SK-N-SH (cell line): ENCODE data around the gene SMG7. TPM values are rescaled to one million over a fixed set of nuclear protein-coding genes. Genes with fewer than 3 reads are reported as not detected.

Experiments
- CTCF ChIA-PET: fragments of 300-600, 350-600 bp; formaldehyde crosslinking; extraction: SDS; loops from one replicate; lab custom pipeline; 2021; lab: Yijun Ruan, JAX
- POLR2A ChIA-PET: fragments of 350-600 bp; sonication (Branson Sonifier 250); formaldehyde crosslinking; extraction: SDS; loops from one replicate; lab custom pipeline; 2020; ENCODE audit warnings: antibody characterized with exemption, inconsistent platforms; lab: Yijun Ruan, JAX
- DNase-seq: peaks from one replicate; pipeline ENCODE4 v3.0.0; 2012
- H2AFZ ChIP-seq: fragments of 200-600 bp; sonication (generic); 2 replicates; pipeline ENCODE4 v1.8.1; 2016; ENCODE audit warnings: antibody characterized with exemption, mild to moderate bottlenecking, low read depth
- H3F3A ChIP-seq: fragments of 200-600 bp; sonication (generic); replicated peaks from 2 replicates; pipeline ENCODE3; 2016; ENCODE audit warnings: antibody characterized with exemption, mild to moderate bottlenecking; ENCODE audit not compliant: insufficient read depth
- H3K27ac ChIP-seq, 2 experiments: fragments of 200-500 bp in 1 of 2; fragments of 200-600 bp in 1 of 2; sonication (Bioruptor generic) in 1 of 2; sonication (generic), shearing (Covaris generic) in 1 of 2; 2 replicates each; pipeline versions ENCODE4 v1.5.1 to v1.6.1; 2014 to 2016; ENCODE audit warnings: low read depth in 2 of 2, inconsistent platforms in 1 of 2, low read length in 1 of 2, mild to moderate bottlenecking in 1 of 2, mixed read lengths in 1 of 2
- H3K27me3 ChIP-seq: fragments of 200-600 bp; sonication (generic), shearing (Covaris generic); 2 replicates; pipeline ENCODE4 v1.6.1; 2016; ENCODE audit warnings: mixed run types; ENCODE audit not compliant: insufficient read depth
- H3K36me3 ChIP-seq, 2 experiments: fragments of 200-500 bp in 1 of 2; fragments of 200-600 bp in 1 of 2; sonication (Bioruptor generic) in 1 of 2; sonication (generic) in 1 of 2; replicated peaks in 1 of 2; 2 replicates each; pipeline versions ENCODE3 to v1.5.1; 2014 to 2016; ENCODE audit warnings: low read length in 1 of 2, mild to moderate bottlenecking in 1 of 2; ENCODE audit not compliant: insufficient read depth in 2 of 2, control insufficient read depth in 1 of 2
- H3K4me1 ChIP-seq, 2 experiments: fragments of 200-500 bp in 1 of 2; fragments of 200-600 bp in 1 of 2; sonication (Bioruptor generic) in 1 of 2; sonication (generic), shearing (Covaris generic) in 1 of 2; 2 replicates each; pipeline versions ENCODE4 v1.5.1 to v1.6.1; 2014 to 2016; ENCODE audit warnings: low read depth in 1 of 2, low read length in 1 of 2, mixed run types in 1 of 2; ENCODE audit not compliant: insufficient read depth in 2 of 2, control insufficient read depth in 1 of 2
- H3K4me2 ChIP-seq: fragments of 200-600 bp; sonication (generic), shearing (Covaris generic); 2 replicates; pipeline ENCODE4 v1.6.1; 2017; ENCODE audit warnings: mixed run types
- H3K4me3 ChIP-seq, 2 experiments: fragments of 200-500 bp in 1 of 2; fragments of 200-600 bp in 1 of 2; sonication (Bioruptor generic) in 1 of 2; sonication (generic), shearing (Covaris generic) in 1 of 2; 2 replicates each; pipeline versions ENCODE4 v1.5.1 to v1.8.1; 2014 to 2016; ENCODE audit warnings: low read depth in 2 of 2, inconsistent platforms in 1 of 2, low read length in 1 of 2, mild to moderate bottlenecking in 1 of 2, mixed read lengths in 1 of 2, moderate library complexity in 1 of 2
- H3K79me2 ChIP-seq: fragments of 200-600 bp; sonication (generic); 2 replicates; pipeline ENCODE4 v1.8.1; 2017; ENCODE audit warnings: mild to moderate bottlenecking; ENCODE audit not compliant: insufficient read depth
- H3K9ac ChIP-seq: fragments of 200-600 bp; sonication (generic); 2 replicates; pipeline ENCODE4 v1.6.1; 2017; ENCODE audit warnings: mixed run types
- H3K9me2 ChIP-seq: fragments of 200-600 bp; sonication (generic); 2 replicates; pipeline ENCODE4 v1.6.1; 2017; ENCODE audit warnings: mixed run types
- H3K9me3 ChIP-seq: fragments of 200-600 bp; sonication (generic); 2 replicates; pipeline ENCODE4 v1.6.1; 2017; ENCODE audit warnings: mixed run types, mild to moderate bottlenecking, moderate library complexity
- H4K20me1 ChIP-seq: fragments of 200-600 bp; sonication (generic); 2 replicates; pipeline ENCODE4 v1.6.1; 2017; ENCODE audit warnings: mild to moderate bottlenecking, mixed run types; ENCODE audit not compliant: insufficient read depth
- CHD2 ChIP-seq: fragments of 150-350 bp; IDR thresholded peaks from 2 replicates; pipeline ENCODE4 v1.6.1; 2018; ENCODE audit warnings: low read length; ENCODE audit not compliant: partially characterized antibody
- EP300 ChIP-seq, 2 experiments: IDR thresholded peaks; 2 replicates each; pipeline versions ENCODE4 v1.4.0 to v1.6.1; 2012; ENCODE audit warnings: borderline replicate concordance in 1 of 2, low read depth in 1 of 2, low read length in 1 of 2
- EZH2phosphoT487 ChIP-seq: fragments of 200-600 bp; sonication (generic); IDR thresholded peaks from 2 replicates; pipeline ENCODE4 v1.6.1; 2017; ENCODE audit warnings: low read depth, mixed run types, mild to moderate bottlenecking, antibody characterized with exemption, moderate library complexity, borderline replicate concordance
- FOSL2 ChIP-seq: IDR thresholded peaks from 2 replicates; pipeline ENCODE4 v1.4.0; 2012; ENCODE audit warnings: low read depth, mild to moderate bottlenecking, moderate library complexity, borderline replicate concordance
- FOXJ3 ChIP-seq: sonication (generic); formaldehyde crosslinking; IDR thresholded peaks from 2 replicates; pipeline ENCODE4 v1.5.1; 2020; ENCODE audit warnings: mild to moderate bottlenecking, missing genetic modification reagents
- GABPA ChIP-seq: IDR thresholded peaks from 2 replicates; pipeline ENCODE4 v1.4.0; 2012; ENCODE audit warnings: low read depth, mild to moderate bottlenecking
- GATA2 ChIP-seq: sonication (generic); formaldehyde crosslinking; IDR thresholded peaks from 2 replicates; pipeline ENCODE4 v1.5.0; 2020; ENCODE audit warnings: mild to moderate bottlenecking, missing genetic modification reagents
- JUND ChIP-seq: IDR thresholded peaks from 2 replicates; pipeline ENCODE4 v1.4.0; 2012
- RAD21 ChIP-seq: IDR thresholded peaks from 2 replicates; pipeline ENCODE4 v1.6.1; 2012; ENCODE audit warnings: mild to moderate bottlenecking, low read length
- RXRA ChIP-seq: IDR thresholded peaks from 2 replicates; pipeline ENCODE4 v1.4.0; 2012; ENCODE audit warnings: low read depth, mild to moderate bottlenecking, borderline replicate concordance
- SIN3A ChIP-seq: IDR thresholded peaks from 2 replicates; pipeline ENCODE4 v1.6.1; 2012; ENCODE audit warnings: low read depth, mild to moderate bottlenecking, low read length, moderate library complexity, borderline replicate concordance
- TCF12 ChIP-seq: IDR thresholded peaks from 2 replicates; pipeline ENCODE4 v1.4.0; 2012
- YY1 ChIP-seq: IDR thresholded peaks from 2 replicates; pipeline ENCODE4 v1.4.0; 2012; ENCODE audit warnings: low read depth, mild to moderate bottlenecking
- WGBS: methylation state at CpG from one replicate; pipeline ENCODE4 v1.1.6; 2017; ENCODE audit warnings: low lambda C conversion rate; 5-methylcytosine and 5-hydroxymethylcytosine counted together
- polyA plus RNA-seq, 3 experiments: library from polyadenylated mRNA; depleted of rRNA; stranded (reverse); fragments of >200 nt; gene quantifications; 2 replicates each; pipeline ENCODE4 v1.2.3, GENCODE V29; 2012
- TF ChIP-seq, protein P1 (sequence below): IDR thresholded peaks from 2 replicates; pipeline ENCODE4 v1.4.0; 2012; ENCODE audit warnings: low read depth, borderline replicate concordance

SMG7 gene
- polyA plus RNA-seq, 1 of the 3 experiments (the other 2 are of a cell fraction), result 19.8 TPM

GRCh38 chr1:183528577-183528976, 56.3 kb downstream of the SMG7 start:
- TF ChIP-seq GABPA, result no peak
- TF ChIP-seq RXRA, result no peak
- no peak for TF ChIP-seq EP300 (IDR thresholded peaks at IDR 0.05; ENCODE audit: borderline replicate concordance in 1 of 2, low read depth in 1 of 2, low read length in 1 of 2)
- no peak for TF ChIP-seq GATA2 (CRISPR knock-in tag)
- no peak for TF ChIP-seq FOXJ3
- TF ChIP-seq CHD2, result no peak
- TF ChIP-seq, protein P1, sequence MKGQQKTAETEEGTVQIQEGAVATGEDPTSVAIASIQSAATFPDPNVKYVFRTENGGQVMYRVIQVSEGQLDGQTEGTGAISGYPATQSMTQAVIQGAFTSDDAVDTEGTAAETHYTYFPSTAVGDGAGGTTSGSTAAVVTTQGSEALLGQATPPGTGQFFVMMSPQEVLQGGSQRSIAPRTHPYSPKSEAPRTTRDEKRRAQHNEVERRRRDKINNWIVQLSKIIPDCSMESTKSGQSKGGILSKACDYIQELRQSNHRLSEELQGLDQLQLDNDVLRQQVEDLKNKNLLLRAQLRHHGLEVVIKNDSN, result no peak
- CTCF ChIA-PET, result no interaction called here
- DNase-seq, result no peak

GRCh38 chr1:183533617-183534174, 61.4 kb downstream of the SMG7 start:
- Histone ChIP-seq H3K36me3 (peaks cover 86 to 96% of the 10 kb centered on the region in 2 experiments), H2AFZ (no peak overlapping the region), H4K20me1 (no peaks in the 10 kb centered on the region), H3K9ac (no peak overlapping the region), H3K9me3 (no peaks in the 10 kb centered on the region), H3K4me3 (no peak overlapping the region), H3K27ac (no peak overlapping the region), H3F3A (peaks cover 23% of the 10 kb centered on the region), H3K27me3 (no peaks in the 10 kb centered on the region), H3K9me2 (no peaks in the 10 kb centered on the region), H3K79me2 (no peaks in the 10 kb centered on the region; the same call in 1 of the 2 replicates), H3K4me2 (no peak overlapping the region), H3K4me1 (no peaks in the 10 kb centered on the region; a peak in 1 of 4 replicates)
- WGBS, result 98% methylated on average over 3 of the region's 3 CpGs
- TF ChIP-seq JUND (no peak), TCF12 (no peak), GATA2 (CRISPR knock-in tag) (no peak), YY1 (no peak), RXRA (no peak), FOSL2 (no peak), RAD21 (no peak), EZH2phosphoT487 (no peak), SIN3A (no peak)
- no peak for DNase-seq
- CTCF ChIA-PET, result no interaction called here
- POLR2A ChIA-PET, result no interaction called here

More at GRCh38 chr1:183528577-183528976, 56.3 kb downstream of the SMG7 start:
- Histone ChIP-seq H3K27me3 (no peaks in the 10 kb centered on the region), H2AFZ (no peak overlapping the region), H3K27ac (no peak overlapping the region), H3K9me3 (no peaks in the 10 kb centered on the region), H4K20me1 (no peaks in the 10 kb centered on the region), H3K4me2 (no peak overlapping the region), H3K4me1 (no peaks in the 10 kb centered on the region), H3K9ac (no peak overlapping the region), H3K9me2 (no peaks in the 10 kb centered on the region), H3F3A (peaks cover 10% of the 10 kb centered on the region), H3K4me3 (no peak overlapping the region), H3K36me3 (peaks cover 64 to 81% of the 10 kb centered on the region in 2 experiments), H3K79me2 (no peaks in the 10 kb centered on the region; the same call in 1 of the 2 replicates)
- WGBS, result 96% methylated on average over 3 of the region's 3 CpGs
- POLR2A ChIA-PET, result no interaction called here
